Measurements from ENCODE around the gene SPPL2C.
"Not testable (repeated sequence)": the region's sequence is repeated elsewhere in the genome, so short reads cannot be mapped to it uniquely, and the experiment has no call there.

SPPL2C gene

GRCh38 chr17:45851464-45851863, 6.8 kb downstream of the SPPL2C start:
- no peak for DNase-seq

DNA sequence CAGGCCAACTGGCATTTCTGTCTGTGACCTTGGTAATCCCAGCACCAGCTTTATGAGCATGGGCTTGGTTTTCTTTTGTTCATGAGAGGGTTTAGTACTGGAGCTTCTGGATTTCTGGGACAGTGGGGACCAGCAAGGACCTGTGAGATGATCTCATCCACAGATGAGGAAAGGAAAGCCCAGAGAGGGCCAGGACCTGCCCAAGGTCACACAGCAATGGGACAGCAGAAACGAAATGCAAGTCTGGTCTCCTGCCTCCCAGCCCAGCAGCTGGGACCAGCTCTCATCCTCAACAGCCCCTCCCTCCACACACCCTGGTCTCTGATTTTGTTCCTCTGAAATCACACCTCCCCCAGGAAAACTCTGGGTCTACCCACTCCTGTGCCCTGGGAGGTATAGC, 7.2 kb downstream of the SPPL2C start:
- DNase-seq = no peak

DNA sequence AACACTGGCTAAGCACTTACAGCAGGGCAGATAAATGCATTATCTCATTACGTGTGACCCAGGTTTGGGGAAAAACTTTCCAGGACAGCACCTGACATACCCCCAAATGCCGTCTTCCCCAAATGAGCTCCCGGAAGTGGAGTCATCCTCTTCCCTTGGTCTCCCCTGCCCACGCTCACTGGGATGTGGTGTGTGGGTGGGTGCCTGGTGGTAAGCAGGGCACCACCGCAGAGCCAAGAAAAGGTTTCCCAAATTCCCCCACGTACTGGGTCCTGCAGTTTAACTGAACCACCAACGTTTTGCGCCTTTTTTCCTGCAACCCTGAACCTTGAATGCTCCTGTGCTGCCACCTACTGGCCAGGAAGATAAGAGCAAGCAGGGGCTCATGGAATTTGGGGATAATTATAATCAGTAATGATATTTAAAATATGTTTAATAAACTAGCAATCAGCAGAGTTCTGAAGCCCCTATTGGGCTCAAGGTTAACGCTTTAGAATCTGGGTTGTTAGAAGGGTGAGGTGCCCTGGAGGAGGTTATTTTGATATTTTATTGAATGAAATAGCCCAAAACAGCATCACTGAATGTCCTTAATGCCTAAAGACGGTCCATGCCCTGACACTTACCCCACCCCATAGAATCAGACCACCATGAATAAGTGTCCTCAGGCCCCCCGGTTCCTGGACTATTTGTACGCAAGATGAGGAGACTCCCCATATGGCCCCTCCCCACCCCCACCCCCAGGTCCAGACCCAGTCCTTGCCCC, 8.0 kb downstream of the SPPL2C start:
- peak; percentile 27 for DNase-seq

GRCh38 chr17:45854209-45854608, 9.5 kb downstream of the SPPL2C start:
- DNase-seq = no peak

DNA sequence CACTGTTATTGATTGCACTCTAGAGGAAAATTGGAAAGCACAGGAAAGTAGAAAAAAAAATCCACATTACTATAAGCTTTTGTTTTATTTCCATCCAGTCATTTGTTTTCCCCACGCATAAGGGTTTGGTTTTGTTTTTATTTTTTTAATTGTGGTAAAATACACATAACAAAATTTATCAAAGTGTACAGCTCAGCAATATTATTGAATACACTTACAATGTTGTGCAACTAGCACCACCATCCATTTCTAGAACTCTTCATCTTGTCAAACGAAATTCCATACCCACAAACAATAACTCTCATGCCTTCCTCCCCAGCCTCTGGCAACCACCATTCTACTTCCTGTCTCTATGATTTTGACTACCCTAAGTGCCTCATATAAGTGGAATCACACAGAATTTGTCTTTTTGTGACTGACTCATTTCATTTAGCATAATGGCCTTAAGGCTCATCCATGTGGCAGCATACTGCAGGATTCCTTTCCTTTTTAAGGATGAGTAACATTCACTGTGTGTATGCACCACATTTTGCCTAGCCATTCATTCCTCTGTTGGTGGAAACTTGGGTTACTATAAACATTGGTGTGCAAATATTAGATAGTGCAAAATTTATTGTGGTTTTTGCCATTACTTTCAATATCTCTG, 11.1 kb downstream of the SPPL2C start:
- DNase-seq = no peak

DNA sequence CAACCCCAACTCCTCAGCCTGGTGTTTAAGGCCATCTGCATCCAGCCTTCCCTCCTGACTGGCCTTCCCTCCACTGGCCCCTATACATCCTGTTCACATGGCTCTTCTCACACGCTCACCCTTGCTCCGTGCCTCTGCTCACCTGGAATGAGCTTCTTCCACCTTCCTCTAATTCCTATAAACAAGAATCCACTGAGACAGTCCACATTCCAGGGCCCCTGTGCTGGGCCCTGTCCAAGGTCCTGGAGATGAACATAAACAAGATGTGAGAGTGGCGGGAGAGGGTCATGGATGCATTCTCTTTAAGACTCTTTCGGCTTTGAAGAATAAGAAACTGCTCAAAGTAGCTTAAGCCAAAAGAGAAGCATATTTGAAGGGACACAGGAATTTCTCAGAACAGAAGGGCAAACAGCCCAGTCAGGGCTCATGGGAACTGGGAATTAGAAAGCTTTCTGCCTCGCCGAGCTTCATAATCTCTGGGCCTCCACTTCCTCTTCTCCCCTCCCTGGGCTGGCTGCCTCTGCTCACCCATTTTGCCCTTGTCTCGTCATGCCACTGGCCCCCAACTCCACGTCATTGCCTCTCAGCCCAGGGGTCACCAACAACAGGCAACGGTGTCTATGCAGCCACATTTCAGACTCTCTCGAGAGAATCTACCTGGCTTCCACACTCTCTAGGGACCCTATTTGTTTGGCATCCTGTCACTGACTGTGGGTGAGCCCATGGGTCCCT, 13.5 kb downstream of the SPPL2C start:
- DNase-seq = no peak

DNA sequence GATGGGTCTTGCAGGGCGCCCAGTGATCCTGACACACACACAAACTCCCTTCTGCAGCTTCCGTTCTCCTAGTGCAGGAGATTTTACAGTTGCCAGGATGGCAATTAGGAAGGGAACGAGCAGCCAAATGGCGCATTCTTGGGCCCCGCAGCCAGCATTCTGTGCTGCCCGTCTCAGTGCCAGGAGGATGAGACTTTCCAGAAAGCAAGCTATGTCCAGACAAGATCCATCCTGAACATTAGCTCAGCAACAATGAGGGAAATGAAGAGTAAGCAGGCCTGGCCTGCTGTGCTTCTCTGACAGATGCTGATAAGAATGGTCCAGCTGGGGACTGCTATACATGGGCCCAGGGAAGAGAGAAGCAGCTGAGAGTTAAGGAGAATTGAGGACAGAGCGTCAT, 16.5 kb downstream of the SPPL2C start:
- no peak for DNase-seq

GRCh38 chr17:45862127-45862526, 17.4 kb downstream of the SPPL2C start:
- not testable (repeated sequence) for DNase-seq

DNA sequence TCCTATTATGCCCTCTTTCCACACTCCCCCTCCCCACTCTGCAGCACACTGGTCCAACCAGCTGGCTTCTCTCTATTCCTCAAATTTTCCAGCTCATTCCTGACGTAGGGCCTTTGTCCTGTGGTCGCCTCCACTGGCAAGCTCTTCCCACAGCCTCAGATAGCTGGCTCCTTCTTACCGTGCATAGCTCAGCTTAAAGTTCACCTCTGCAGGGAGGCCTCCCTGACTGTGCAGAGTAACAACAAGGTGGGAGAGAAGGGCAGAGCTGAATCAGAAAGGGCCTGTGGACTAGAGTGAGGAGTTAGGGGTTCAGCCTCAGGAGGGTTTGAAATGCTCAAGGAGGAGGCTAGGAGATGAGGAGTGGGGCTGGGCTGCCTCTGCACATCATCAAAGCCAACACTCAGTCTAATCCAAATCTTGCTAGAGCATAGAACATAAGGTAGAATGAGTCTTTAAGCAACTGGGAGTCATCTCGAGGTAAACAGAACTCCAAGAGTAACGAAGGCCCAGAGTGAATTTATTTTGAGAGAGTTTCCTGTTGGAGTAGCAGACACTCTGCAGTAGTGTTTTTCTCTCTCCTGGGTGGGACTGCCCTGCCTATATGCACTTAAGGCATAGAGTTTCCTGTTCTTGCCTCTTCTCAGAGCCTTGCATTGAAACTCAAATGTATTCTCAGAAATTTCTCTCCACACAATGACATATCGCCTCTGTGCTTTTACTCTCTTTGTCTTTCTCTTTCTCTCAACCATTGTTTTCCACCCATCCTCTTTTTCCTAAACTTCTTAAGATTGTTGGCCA, 19.4 kb downstream of the SPPL2C start:
- DNase-seq = no peak

DNA sequence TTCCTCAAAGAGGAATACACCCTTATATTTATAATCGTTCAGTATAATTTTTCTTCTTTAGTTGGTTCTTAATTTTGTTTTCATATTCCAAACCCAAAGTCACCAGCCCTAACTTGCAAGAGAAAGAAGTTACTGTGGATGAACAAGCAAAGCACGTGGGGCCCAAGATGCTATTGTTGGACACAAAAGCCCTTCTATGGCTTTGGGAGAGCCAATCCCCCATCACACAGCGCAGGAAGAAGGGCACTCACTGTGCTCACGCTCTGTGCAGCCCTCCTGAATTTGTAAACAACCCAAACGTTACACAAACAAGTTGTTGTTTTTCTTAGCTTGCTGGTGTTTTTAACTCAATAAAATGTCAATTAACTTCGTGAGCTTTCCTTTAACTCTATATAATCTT, 22.5 kb downstream of the SPPL2C start:
- DNase-seq = no peak

GRCh38 chr17:45867702-45868101, 23.0 kb downstream of the SPPL2C start:
- DNase-seq = peak; percentile 16

- DNase-seq = no peak
Measured at GRCh38 chr17:45868276-45868675, 23.6 kb downstream of the SPPL2C start.

DNA sequence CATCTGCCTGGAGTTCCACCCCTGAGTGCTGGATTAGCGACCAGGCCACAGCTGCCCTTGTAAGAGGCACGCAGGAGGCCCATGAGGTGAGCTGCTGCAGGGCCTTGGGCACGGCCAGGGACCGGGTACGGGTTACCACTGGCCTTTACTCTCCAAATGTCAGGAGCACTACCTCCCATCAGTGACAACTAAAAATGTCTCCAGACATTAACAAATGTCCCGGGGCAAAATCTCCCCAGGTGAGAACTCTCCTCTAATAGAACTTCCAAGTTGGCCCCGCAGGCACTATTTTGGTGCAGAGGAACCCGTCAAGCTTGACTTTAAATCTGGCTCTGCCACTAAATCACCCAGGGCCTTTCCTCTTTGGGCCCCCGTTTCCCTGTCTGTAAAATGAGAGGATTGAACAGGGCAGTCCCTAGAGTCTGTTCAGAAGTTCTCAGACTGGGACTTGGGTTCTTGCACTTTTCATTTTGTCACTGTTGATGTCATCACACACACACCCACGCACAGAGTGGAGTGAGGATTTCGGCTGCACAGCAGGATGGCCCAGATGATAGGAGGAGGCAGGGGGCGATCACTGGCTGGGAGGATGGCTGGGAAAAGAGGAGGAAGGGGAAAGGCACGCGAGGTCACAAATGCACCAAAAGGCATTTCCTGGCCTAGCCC, 25.1 kb downstream of the SPPL2C start:
- DNase-seq = no peak

DNA sequence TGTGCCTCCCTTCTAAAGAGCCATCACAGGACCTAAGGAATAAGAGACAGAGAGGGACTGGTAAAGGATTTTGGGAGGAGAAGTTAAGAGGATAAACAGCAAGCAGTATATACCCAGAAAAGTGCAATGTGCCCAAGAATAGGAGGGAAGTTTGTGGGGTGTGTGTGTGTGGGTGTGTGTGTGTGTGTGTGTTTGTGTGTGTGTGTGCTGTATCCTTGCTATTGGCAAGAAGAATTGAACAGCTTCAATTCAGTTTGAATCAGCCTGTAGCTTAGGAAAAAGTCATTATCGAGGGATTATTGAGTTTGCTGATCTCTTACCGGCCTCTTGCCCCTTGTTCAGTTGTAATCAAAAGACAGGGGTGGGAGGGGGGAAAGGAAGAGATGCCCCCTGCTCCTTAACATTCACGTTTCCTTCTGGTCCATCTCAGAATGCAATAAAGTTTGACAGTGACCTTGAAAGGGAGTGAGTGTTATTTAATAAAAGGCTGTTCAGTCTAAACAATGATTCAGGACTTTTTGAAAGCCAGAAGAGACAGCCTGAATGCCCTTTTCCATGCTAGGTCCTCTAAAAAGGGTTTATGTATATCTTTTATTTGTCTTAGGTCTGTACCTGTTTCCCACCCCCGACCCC, 25.8 kb downstream of the SPPL2C start:
- no peak for DNase-seq

DNA sequence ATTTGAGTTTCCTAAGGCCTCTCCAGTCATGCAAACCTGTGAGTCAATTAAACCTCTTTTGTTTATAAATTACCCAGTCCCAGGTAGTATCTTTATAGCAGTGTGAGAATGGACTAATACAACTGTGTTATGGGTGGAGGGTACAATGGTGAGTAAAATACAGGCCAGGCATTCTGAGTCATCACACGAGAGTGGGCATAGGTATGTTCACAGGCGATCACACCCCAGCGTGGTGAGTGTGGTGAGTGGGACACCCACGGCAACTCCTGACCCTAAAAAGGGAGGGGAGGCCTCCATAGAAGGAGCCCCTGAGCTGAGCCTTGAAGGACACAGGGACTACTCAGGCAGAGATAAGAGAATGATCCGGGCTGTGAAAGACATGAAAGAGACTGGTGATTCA, 27.0 kb downstream of the SPPL2C start:
- no peak for DNase-seq

GRCh38 chr17:45873728-45874127, 29.0 kb downstream of the SPPL2C start:
- DNase-seq = no peak

- no peak for DNase-seq
Measured at GRCh38 chr17:45874151-45874550, 29.5 kb downstream of the SPPL2C start.

DNA sequence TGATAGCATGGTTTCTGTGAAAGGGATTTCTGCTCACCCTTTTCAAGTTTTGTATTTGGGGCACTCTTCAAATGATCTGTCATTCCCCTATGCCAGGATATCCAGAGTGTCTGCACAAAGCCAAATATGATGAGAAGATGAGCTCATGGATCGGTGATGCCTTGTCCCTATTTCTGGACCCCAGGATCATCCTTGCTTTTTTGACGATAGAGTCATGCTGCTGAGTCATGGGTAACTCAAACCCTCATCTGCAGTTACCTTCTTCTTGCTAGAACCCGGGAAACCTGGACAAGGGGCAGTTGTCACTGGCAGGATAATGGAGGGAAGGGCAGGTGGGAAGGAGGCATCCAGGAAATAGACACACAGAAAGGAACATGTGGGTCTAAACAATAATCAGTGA, 31.9 kb downstream of the SPPL2C start:
- DNase-seq = no peak

GRCh38 chr17:45877467-45877866, 32.8 kb downstream of the SPPL2C start:
- no peak for DNase-seq

GRCh38 chr17:45883063-45883462, 38.4 kb downstream of the SPPL2C start:
- no peak for DNase-seq

DNA sequence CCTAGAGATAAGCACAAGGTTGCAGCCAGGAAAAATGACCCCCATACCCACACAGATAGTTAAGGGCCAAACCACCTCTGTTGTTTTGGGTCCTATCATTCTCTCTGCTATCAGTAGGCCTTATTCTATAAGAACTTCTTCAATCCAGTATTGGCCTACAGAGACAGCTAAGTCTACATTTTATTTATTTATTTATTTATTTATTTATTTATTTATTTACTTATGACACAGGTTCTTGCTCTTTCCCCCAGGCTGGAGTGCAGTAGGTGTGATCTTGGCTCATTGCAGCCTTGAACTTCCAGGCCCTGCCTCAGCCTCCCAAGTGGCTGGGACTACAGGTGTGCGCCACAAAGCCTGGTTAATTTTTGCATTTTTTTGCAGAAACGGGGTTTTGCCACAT, 42.2 kb downstream of the SPPL2C start:
- DNase-seq = no peak

- DNase-seq = no peak
Measured at GRCh38 chr17:45888392-45888791, 43.7 kb downstream of the SPPL2C start.
